ENCODE data around the gene PIH1D2.
"Not testable (repeated sequence)": the region's sequence is repeated elsewhere in the genome, so short reads cannot be mapped to it uniquely, and the experiment has no call there.

PIH1D2 gene

DNA sequence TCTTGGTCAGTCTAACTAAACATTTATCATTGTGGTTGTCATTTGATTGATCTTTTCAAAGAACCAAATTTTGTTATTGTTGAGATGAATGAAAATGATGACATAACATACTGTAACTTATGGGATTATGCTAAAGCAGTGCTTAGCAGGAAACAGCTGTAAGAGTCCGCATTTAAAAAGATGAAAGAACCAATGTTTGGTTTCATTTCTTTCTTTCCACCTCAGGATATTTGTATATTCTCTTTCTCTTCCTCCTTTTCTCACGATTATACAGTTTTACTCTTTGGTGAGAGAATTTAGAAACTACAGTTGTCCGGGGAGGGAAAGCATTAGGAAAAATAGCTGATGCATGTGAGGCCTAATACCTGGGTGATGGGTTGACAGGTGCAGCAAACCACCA is 23.1 kb downstream of the PIH1D2 start:
- DNase-seq: no peak

DNA sequence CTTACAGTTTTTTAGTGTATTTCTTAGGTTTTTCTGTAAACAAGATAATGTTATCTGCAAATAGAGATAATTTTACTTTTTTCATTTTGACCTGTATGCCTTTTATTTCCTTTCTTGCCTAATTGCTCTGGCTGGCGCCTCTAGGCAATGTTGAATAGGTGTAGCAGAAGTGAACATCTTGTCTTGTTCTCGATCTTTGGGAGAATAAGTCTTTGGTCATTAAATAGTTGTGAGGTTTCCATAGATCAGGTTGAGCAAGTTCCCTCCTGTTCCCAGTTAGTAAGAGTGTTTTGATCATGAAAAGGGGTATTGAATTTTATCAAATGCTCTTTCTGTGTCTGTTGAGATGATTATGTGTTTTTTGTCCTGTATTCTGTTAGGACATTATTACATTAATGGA is 24.0 kb downstream of the PIH1D2 start:
- DNase-seq: no peak

GRCh38 chr11:112048256-112048655 is 25.6 kb downstream of the PIH1D2 start:
- DNase-seq: not testable (repeated sequence)

- DNase-seq: not testable (repeated sequence)
Measured at GRCh38 chr11:112046647-112047046, 27.2 kb downstream of the PIH1D2 start.

DNA sequence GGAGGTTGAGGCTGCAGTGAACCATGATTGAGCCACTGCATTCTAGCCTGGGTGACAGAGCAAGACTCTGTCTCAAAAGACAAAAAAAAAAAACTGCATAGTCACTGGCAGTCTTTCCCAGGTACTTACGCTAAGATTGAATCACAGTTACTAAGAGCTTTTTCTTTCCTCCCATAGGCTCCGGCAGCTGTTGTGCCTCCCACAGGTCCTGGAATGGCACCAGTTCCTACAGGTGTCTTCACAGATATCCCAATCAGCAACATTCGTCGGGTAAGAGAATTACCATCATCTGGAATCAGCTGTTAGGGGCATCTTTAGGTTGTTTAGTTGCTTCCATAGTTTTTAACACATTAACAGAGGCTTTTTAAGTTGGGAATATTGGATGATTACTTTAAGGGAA is 28.9 kb downstream of the PIH1D2 start:
- no peak for DNase-seq

- no peak for DNase-seq
Measured at GRCh38 chr11:112042961-112043304, 30.9 kb downstream of the PIH1D2 start.

GRCh38 chr11:112042161-112042960 is 31.5 kb downstream of the PIH1D2 start:
- peak; percentile 71 to 72 for DNase-seq

- no peak for DNase-seq
Measured at GRCh38 chr11:112037527-112037926, 36.3 kb downstream of the PIH1D2 start.

- no peak for DNase-seq
Measured at GRCh38 chr11:112033902-112034301, 39.9 kb downstream of the PIH1D2 start.

- no peak for DNase-seq
Measured at GRCh38 chr11:112029460-112029859, 44.4 kb downstream of the PIH1D2 start.

- not testable (repeated sequence) for DNase-seq
Measured at GRCh38 chr11:112026784-112027410, 46.9 kb downstream of the PIH1D2 start.

GRCh38 chr11:112025707-112026106 is 48.1 kb downstream of the PIH1D2 start:
- peak in 1 of 2 experiments; percentile 27 for DNase-seq

- peak; percentile 77 to 91 for DNase-seq
Measured at GRCh38 chr11:112024773-112025678, 48.8 kb downstream of the PIH1D2 start, which contains the start of gene DLAT. Gene DLAT (plus strand): TSS chr11:112025408. CDS start chr11:112025473, 65 bp downstream.

GRCh38 chr11:112024178-112024772 is 49.5 kb downstream of the PIH1D2 start:
- DNase-seq: peak; percentile 74 to 81

DNA sequence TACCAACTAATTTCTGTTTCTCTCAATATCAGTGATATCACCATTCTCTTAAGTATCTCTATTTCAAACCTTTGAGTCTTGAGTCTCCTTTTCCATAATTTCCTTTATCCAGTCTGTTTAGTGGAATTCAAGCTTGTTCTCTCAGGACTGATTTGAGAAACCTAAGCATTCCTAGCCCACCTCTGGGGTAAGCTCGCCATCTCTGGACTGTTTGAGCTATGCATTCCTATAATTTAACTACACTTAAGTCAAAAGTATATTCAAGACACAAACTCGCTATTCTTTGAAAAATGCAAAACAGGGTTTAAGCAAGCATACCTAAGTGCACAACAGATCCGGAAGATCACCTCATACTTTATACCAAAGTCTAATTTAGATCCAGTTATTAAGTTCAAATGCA is 50.7 kb downstream of the PIH1D2 start:
- DNase-seq: peak in 1 of 2 experiments; percentile 8

GRCh38 chr11:112019066-112019465 is 54.8 kb downstream of the PIH1D2 start:
- DNase-seq: no peak
